B cell (primary cell): ENCODE results near the gene RPS18.
"Not testable (repeated sequence)": the region's sequence is repeated elsewhere in the genome, so short reads cannot be mapped to it uniquely, and the experiment has no call there.

Source experiments
- EZH2 ChIP-seq: IDR thresholded peaks from 2 replicates; pipeline ENCODE4 v1.6.1; 2012; ENCODE audit warnings: borderline replicate concordance, low read depth, mild to moderate bottlenecking, moderate library complexity, low read length; ENCODE audit not compliant: insufficient read depth, poor library complexity, severe bottlenecking
- TF ChIP-seq, protein P1 (sequence below): fragments of 200-600 bp; IDR thresholded peaks from one replicate; pipeline ENCODE4 v1.8.0; 2022; ENCODE audit warnings: antibody characterized with exemption, mild to moderate bottlenecking

DNA sequence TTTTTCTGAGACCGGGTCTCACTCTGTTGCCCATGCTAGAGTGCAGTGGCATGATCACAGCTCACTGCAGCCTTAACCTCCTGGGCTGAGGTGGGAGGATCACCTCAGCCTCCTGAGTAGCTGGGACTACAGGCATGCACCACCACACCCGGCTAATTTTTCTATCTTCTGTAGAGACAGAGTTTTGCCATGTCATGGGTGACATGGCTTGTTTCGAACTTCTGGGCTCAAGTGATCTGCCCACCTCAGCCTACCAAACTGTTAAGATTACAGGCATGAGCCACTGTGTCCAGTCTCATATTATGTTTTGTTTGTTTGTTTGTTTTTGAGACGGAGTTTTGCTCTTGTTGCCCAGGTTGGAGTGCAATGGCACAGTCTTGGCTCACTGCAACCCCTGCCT, 13.3 kb downstream of the RPS18 start:
- TF ChIP-seq, protein P1, sequence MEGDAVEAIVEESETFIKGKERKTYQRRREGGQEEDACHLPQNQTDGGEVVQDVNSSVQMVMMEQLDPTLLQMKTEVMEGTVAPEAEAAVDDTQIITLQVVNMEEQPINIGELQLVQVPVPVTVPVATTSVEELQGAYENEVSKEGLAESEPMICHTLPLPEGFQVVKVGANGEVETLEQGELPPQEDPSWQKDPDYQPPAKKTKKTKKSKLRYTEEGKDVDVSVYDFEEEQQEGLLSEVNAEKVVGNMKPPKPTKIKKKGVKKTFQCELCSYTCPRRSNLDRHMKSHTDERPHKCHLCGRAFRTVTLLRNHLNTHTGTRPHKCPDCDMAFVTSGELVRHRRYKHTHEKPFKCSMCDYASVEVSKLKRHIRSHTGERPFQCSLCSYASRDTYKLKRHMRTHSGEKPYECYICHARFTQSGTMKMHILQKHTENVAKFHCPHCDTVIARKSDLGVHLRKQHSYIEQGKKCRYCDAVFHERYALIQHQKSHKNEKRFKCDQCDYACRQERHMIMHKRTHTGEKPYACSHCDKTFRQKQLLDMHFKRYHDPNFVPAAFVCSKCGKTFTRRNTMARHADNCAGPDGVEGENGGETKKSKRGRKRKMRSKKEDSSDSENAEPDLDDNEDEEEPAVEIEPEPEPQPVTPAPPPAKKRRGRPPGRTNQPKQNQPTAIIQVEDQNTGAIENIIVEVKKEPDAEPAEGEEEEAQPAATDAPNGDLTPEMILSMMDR: not testable (repeated sequence)
- TF ChIP-seq EZH2: not testable (repeated sequence)
